Mucosa of gallbladder (tissue), 1 donor: ENCODE data around the gene PDK2. TPM values are rescaled to one million over a fixed set of nuclear protein-coding genes. Genes with fewer than 3 reads are reported as not detected.

Source experiments
- DNase-seq: peaks from one replicate; pipeline ENCODE4 v3.0.0-alpha.2; 2020; ENCODE audit warnings: low spot score
- total RNA-seq: library from RNA; stranded (reverse); gene quantifications from one replicate; pipeline ENCODE4 v1.2.1, GENCODE V29; 2021
- donor health status: DM: no; HTN: no; CAD: no.

Gene PDK2
- total RNA-seq, 1 donor from 2014 or later: 64.7 TPM

GRCh38 chr17:50149417-50150353, 54.5 kb downstream of the PDK2 start:
- DNase-seq: peak; percentile 55

GRCh38 chr17:50150354-50151040, 55.3 kb downstream of the PDK2 start, which contains the start of gene PPP1R9B:
Gene PPP1R9B, minus strand, starts transcription at chr17:50150677. Its CDS starts 164 bp downstream, at chr17:50150513.
- DNase-seq: no peak

- peak; percentile 91 for DNase-seq
Observed at GRCh38 chr17:50151041-50151936, 56.1 kb downstream of the PDK2 start.

GRCh38 chr17:50151937-50152547, 56.9 kb downstream of the PDK2 start:
- peak; percentile 90 for DNase-seq

- DNase-seq: no peak
Observed at GRCh38 chr17:50152736-50153135, 57.6 kb downstream of the PDK2 start.

GRCh38 chr17:50153650-50154575, 58.8 kb downstream of the PDK2 start:
- no peak for DNase-seq

GRCh38 chr17:50154604-50155003, 59.5 kb downstream of the PDK2 start:
- DNase-seq: no peak

GRCh38 chr17:50155115-50155819, 60.1 kb downstream of the PDK2 start:
- DNase-seq: no peak

GRCh38 chr17:50157891-50158290, 62.7 kb downstream of the PDK2 start:
- DNase-seq: no peak

GRCh38 chr17:50161023-50161910, 66.1 kb downstream of the PDK2 start:
- peak; percentile 93 for DNase-seq

Other genes with a start within 250 kb of the PDK2 start
- not detected for gene TAC4, start 247.3 kb upstream of the PDK2 start, total RNA-seq
- gene DLX4, start 126.2 kb upstream of the PDK2 start, total RNA-seq: not detected
- gene DLX3, start 100.1 kb upstream of the PDK2 start, total RNA-seq: 0.26 TPM
- 134 TPM for gene ITGA3, start 39.2 kb upstream of the PDK2 start, total RNA-seq
- 8.8 TPM for gene SAMD14, start 34.8 kb downstream of the PDK2 start, total RNA-seq
- 61.5 TPM for gene PPP1R9B, start 55.3 kb downstream of the PDK2 start, total RNA-seq
- gene SGCA, start 70.7 kb downstream of the PDK2 start, total RNA-seq: 23.5 TPM
- 421 TPM for gene COL1A1, start 106.3 kb downstream of the PDK2 start, total RNA-seq
- gene TMEM92, start 179.1 kb downstream of the PDK2 start, total RNA-seq: 27.2 TPM